Fibroblast of skin of back (primary cell): ENCODE measurements around the gene LCE3E. TPM values are rescaled to one million over a fixed set of nuclear protein-coding genes. Genes with fewer than 3 reads are reported as not detected.
"Not testable (repeated sequence)": the region's sequence is repeated elsewhere in the genome, so short reads cannot be mapped to it uniquely, and the experiment has no call there.

Experiments used
- DNase-seq: peaks from one replicate; pipeline ENCODE4 v3.0.0-alpha.2; 2013
- polyA plus RNA-seq, 2 experiments: library from polyadenylated mRNA; unstranded; fragments of 120-200 nt; gene quantifications; one replicate each; pipeline ENCODE4 v1.2.1, GENCODE V29; 2013; ENCODE audit not compliant: insufficient read length in 2 of 2

Gene LCE3E
- not detected for polyA plus RNA-seq (2013, experiment 1 of 2; ENCODE audit: insufficient read length)
- not detected for polyA plus RNA-seq (2013, experiment 2 of 2; ENCODE audit: insufficient read length)

DNA sequence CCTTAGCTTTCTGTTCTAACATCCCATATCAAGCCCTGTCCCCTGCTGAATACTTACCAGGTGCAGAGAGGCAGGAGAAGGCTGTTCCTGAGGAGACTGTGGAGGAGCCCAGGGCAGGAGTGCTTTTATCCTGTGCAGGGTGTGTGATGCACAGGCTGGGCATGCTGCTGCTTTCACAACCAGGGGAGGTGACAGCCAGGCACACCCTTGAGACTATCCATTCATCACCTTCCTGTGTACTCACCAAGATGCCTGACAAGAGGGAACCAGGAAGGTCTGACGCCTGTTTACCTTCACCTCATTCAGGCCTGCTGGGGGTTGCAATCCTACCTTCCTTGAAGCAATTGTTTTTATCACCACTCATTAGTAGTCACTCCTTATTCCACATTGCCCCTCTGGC lies at the start of gene LCE3E:
Gene LCE3E (minus strand): TSS at position 100 of the 400 bp plus-strand sequence. CDS start 572 bp downstream, outside the sequence.
- DNase-seq, result no peak

DNA sequence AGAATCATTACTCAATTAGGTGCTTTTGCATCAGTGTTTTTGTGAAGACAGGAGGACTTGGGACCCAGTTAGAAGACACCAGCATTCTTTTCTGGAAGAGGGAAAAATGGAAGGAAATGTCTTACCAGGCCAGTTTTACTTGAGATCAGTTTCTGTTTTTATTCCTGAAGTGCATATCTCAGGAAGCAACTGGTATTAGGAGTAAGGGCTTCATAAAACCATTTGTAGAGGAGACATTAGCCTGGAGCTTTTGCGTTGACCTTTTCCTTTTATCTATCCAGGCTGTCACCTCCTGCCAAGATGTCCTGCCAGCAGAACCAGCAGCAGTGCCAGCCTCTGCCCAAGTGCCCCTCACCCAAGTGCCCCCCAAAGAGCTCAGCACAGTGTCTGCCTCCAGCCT lies 46.9 kb upstream of the LCE3E start, which contains the start of gene LCE3B:
Gene LCE3B (plus strand): TSS at position 301 of the 400 bp plus-strand sequence. CDS start 0 bp downstream, at position 301.
- DNase-seq, result no peak

GRCh38 chr1:152599934-152600333 lies 33.4 kb upstream of the LCE3E start, which contains the start of gene LCE3C:
Gene LCE3C (plus strand): TSS chr1:152600234. CDS start chr1:152600732, 498 bp downstream.
- DNase-seq, result no peak

GRCh38 chr1:152596986-152597385 lies 30.4 kb upstream of the LCE3E start:
- DNase-seq, result no peak

DNA sequence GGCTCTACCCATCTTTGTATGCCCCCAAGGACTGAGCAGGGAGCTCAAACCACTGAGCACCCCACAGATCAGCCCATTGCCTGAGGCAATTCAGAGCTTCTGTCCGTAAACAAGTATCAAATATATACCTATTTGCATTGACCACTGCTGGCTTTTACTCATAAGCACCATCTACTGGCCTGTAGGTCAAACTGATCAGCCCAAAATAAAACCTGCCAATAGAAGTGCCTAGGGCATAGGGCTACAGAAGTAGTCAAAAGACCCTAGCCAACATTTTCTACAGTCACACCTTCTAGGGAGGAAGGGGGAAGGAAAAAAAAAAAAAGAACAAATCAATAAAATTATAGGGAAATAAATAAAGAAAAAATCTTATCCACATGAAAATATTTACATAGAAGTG lies 19.0 kb upstream of the LCE3E start:
- no peak for DNase-seq

DNA sequence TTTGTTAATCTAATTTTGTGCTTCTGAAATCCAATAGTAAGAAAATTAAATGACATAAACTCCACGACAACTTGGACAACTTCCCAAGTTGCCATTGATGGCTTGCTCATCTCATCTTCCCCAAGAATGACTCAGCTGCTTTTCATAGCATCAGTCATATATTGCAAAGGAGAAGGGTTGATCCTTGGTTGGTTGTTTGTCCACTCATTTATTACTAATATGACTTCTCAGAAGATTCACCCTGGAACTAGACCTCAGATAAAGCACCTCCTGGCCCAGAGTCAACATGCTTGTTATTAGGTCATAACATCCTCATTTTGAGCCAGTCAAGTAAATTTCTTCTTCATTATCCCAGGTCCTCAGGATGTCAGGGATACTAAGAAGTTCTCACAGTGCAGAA lies 16.1 kb upstream of the LCE3E start:
- no peak for DNase-seq

GRCh38 chr1:152580433-152580832 lies 13.9 kb upstream of the LCE3E start, which contains the start of gene LCE3D:
Gene LCE3D (minus strand): TSS chr1:152580516. CDS start chr1:152579936, 580 bp downstream.
- DNase-seq, result no peak

- DNase-seq, result not testable (repeated sequence)
These were observed 12.9 kb upstream of the LCE3E start for GRCh38 chr1:152579526-152579925.

DNA sequence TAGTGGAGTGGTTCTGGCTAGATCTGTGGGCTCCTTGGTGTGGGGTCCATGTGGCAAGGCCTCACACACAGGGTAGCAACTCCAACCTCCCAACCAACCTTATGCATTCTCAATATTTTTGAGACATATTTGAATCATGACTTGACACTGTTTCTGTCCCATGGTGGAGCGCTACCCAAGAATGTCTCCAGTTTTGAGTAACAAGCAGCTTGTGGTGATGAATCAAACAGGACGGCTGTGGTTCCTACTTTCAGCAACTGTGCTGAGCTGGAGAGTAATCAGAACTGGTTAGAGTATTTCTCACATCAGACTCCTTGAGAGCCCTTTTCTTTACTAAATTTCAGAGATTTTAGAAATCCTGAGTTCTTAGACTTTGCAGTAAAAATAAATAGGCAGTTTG lies 10.6 kb upstream of the LCE3E start:
- no peak for DNase-seq

DNA sequence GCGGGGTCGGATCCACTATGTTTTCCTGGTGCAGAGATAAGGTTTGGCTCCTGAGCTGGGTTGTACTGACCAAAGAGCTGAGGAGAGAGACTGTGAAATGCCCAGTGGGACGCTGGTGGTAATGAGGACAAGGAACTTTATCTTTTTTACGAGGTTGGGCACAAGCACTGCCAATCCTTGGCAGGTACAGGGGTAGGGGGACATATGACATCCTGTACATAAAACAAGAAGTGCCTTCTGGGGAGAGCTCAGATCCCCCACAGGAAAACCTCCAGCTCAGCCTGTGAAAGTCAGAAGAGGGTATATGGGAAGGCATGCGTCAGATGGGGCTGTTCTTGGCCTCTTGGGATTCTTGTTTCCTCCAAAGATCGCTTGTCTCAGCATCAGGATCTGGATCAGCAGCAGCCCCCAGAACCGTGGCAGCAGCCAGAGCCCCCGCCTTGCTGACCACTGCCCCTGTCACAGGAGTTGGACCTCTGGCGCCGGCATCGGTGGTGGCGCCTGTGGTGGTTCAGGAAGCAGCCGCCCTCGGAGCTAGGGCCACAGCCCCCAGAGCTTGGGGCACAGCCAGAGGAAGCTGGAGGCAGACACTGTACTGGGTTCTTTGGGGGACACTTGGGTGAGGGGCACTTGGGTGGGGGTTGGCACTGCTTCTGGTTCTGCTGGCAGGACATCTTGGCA lies 905 bp downstream of the LCE3E start:
- DNase-seq, result no peak

DNA sequence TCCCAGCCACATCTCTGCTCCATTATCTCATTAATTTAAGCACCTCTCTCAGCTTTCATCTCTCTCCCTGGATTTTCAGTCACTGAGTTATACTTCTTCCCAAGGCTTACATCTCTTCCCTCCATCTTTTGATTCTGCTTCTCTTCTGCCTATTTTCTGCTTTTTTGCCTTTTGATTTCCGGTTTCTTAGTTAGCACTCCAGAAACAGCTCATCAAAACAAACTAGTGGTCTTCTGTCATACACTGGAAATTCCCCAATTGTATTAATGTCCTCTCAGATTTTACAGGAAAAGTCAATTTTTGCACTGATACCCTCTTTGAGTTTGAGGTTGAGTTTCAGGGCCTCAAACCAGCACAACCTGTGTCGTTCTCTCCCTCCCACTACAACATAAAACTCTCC lies 1.5 kb downstream of the LCE3E start:
- DNase-seq, result no peak

DNA sequence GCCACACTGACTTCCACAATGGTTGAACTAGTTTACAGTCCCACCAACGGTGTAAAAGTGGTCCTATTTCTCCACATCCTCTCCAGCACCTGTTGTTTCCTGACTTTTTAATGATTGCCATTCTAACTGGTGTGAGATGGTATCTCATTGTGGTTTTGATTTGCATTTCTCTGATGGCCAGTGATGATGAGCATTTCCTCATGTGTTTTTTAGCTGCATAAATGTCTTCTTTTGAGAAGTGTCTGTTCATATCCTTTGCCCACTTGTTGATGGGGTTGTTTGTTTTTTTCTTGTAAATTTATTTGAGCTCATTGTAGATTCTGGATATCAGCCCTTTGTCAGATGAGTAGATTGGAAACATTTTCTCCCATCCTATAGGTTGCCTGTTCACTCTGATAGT lies 18.2 kb downstream of the LCE3E start:
- DNase-seq, result not testable (repeated sequence)

DNA sequence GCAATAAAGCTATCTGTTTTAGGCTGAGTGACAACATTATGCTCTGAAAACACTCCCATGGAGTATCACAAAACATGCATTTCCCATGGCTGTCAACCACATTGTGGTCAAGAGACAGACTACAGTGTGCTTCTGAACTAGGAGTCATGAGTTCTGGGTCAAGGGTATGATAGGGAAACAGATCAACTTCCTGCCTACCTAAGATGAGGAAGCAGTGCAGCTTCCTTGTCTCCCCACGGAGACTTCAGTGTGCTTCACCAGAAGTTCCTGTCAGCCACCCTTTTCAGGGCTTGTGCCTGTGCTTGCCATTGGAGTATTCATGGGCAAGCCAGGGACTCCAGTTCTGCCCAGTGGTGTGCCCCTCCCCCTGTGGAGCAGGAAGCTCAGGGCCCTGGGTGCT lies 19.9 kb downstream of the LCE3E start:
- no peak for DNase-seq

GRCh38 chr1:152543820-152544219 lies 22.8 kb downstream of the LCE3E start:
- DNase-seq, result no peak

DNA sequence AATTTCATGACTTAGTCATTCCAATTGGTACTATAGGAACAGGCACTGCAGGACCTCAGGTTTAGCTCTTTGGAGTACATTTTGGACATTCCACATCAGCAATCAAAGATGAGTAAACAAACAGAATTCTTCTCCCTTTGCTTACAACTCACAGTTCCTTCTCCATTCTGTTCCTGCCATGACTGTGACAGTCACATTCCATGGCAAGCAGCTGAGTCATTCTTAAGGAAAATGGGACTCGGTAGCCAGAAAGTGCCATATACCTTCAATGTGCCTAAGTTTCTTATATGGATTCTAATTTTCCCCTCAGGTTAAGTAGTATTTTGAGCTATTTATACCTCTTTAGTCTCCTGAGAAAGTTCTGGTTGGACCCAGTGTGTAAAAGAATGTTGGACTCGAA lies 26.7 kb downstream of the LCE3E start:
- DNase-seq, result no peak

DNA sequence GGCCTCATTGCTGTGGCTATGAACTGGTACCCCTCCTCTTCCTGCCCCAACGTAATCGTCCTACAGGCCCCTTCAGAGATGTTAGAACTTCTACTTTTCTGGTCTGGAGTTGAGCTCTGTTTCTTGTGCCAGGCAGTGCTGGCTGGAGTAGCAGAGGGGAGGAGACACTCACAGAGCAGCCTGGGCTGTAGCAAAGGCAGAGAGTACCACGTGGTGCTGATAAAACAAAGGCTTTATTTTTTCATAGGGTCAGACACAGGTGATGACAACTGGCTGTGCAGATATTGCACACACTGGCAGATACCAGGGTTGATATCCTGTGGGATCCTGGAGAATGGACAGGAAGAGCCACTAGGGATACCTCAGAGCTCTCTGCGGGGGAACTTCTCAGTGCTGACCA lies 29.1 kb downstream of the LCE3E start:
- no peak for DNase-seq

DNA sequence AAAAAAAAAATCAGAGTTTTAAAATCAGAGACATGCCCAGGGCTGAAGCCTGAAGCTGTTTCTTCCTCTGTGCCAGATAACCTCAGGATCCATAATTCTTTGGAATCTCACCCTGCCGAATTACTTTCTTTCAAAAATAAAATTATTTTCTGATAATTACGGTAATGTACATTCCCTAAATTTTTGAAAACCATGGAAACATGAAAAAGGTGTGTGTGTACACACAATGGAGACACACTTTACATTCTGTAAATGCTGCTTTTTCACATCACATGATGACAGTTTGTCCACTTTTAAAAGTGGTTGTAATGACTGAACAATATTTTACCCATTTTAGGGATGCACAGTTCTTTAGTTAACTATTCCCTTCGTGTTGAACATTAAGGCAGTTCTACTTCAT lies 30.8 kb downstream of the LCE3E start:
- no peak for DNase-seq

DNA sequence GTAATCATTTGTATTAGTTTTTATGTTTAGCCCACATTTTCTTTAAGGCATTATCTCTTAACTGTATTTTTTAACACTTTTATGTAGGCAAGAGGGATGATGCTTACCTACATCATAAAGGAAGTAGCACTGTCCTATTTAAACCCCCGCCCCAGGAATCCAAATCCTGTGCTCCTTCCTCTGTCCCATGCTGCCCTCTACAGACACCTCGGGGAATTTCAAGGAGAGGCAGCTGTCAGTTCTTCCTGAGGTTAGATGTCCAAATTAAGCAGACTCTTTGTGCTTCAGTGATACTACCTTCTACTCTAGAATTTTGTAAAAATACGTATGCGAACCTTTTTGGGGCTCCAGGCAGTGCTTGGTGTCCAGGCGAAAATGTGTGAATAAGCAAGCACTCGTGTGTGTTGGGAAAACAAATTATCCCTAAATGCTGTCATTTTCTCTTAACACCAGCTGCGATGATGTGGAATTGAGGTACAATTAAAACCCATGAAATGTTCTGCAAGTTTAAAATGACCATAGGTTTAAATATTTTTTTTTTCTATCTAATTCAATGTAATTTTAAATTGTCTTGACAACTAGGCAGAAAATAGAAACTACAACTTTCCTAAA lies 33.1 kb downstream of the LCE3E start:
- peak; percentile 13 for DNase-seq

DNA sequence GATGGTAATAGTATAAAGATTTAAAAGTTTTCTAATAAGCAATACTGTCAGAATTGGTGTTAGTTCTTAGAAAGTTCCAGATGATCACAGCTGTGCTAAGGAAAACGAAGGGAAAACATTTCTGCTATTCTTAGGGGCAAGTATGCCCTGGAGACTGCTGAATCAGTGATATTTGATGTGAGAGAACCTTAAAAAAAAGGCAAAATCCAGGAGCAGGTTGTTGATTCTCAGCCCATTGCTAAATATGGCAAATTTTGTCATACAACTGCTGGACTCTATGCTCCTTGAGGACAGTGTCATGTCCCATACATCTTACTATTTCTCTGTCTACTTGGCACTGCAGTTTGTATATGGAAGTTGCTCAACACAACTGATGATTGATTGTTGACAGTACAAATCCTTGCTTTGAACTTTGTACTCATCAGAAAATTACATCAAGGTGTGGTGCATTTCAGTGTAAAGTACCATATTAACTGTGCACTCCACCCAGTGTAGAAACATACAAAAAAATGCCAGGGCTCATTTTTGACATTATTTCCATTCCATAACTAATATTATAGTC lies 41.4 kb downstream of the LCE3E start:
- no peak for DNase-seq

DNA sequence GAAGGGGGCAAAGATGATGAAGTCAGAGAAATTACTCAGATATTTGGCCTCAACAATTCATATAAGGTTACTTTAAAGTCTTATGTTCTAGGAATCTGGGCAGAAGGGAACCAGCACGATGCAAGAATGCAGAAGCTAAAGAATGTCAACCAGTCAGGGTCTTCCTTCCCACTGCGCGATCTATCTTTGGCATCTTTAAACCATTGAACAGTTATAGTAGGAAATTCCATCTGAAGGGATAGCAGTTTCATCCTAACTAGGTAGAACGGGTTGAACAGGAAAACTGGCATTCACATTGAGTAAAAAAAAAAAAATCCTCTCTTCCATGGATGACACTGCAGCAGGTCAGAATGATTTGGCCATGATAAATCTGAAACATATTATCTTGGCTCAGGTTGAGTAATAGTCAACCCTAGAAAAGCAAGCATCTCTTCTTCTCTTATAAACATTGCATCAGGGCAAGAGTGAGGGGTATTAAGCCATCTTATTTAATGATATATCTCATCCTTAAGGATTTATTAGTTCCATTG lies 46.0 kb downstream of the LCE3E start:
- no peak for DNase-seq

DNA sequence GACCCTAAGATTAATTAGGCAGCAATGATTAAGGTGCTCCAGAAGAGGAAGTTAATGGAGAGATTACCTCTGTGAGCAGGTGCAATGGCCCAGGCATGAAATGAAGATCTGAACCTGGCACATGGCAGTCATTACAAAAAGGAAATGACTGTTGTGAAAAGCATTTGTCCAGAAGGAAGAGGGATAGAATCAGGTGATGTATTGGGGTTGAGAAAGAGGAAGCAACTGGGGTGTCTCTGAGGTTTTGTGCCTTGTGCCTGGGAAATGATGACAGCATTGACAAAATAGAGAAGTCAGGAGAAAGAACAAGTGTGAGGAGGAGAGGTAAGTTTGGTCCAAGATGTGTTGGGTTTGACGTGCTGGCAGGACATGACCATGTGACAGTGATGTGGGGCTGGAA lies 46.7 kb downstream of the LCE3E start:
- no peak for DNase-seq

GRCh38 chr1:152517237-152517811 lies 49.3 kb downstream of the LCE3E start:
- no peak for DNase-seq

GRCh38 chr1:152516082-152516481 lies 50.5 kb downstream of the LCE3E start:
- DNase-seq, result no peak
